Measurements from ENCODE around the gene STXBP5L.

DNA sequence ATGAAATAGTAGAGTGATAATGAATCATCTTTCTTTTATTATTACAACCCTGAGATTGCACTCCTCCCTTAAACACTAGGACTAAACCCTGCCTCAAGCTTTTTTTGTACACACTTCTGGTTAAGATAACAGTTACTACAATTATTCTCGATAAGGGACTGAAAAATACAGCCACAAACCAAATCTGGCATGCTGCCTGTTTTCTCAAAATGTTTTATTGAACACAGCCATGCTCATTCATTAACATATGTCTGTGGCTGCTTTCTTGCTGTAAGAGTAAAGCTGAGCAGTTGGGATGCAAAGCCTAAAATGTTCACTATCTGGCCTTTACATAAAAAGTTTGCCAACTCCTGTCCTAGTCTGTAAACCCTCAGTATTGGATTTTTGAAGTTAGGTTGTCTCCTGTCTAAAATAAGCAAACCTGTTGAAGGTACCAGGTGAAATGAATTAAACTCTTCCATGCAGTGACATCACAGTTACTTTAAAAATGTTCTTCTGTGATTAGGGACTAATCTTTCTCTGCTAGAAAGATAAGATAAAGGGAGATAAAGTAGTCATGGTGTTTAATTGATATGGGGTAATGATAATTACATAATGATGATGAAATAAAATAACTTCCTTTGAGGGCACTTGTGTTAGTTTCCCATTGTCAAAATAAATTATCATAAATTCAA, 218.2 kb downstream of the STXBP5L start:
- TF ChIP-seq EP300 (IDR thresholded peaks at IDR 0.05): no peak
- TF ChIP-seq, protein P1, sequence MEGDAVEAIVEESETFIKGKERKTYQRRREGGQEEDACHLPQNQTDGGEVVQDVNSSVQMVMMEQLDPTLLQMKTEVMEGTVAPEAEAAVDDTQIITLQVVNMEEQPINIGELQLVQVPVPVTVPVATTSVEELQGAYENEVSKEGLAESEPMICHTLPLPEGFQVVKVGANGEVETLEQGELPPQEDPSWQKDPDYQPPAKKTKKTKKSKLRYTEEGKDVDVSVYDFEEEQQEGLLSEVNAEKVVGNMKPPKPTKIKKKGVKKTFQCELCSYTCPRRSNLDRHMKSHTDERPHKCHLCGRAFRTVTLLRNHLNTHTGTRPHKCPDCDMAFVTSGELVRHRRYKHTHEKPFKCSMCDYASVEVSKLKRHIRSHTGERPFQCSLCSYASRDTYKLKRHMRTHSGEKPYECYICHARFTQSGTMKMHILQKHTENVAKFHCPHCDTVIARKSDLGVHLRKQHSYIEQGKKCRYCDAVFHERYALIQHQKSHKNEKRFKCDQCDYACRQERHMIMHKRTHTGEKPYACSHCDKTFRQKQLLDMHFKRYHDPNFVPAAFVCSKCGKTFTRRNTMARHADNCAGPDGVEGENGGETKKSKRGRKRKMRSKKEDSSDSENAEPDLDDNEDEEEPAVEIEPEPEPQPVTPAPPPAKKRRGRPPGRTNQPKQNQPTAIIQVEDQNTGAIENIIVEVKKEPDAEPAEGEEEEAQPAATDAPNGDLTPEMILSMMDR (IDR thresholded peaks at IDR 0.05): no peak
